ENCODE measurements around the gene TM9SF3. TPM values are rescaled to one million over a fixed set of nuclear protein-coding genes. Genes with fewer than 3 reads are reported as not detected.
"Not testable (repeated sequence)": the region's sequence is repeated elsewhere in the genome, so short reads cannot be mapped to it uniquely, and the experiment has no call there.

Gene TM9SF3
- total and polyA plus RNA-seq, 3 experiments from 2014 or later = 89.7 to 103 (median 95.8) TPM

GRCh38 chr10:96560489-96560888 lies 26.3 kb downstream of the TM9SF3 start:
- H3K9me3 Mint-ChIP-seq = no peaks in the 10 kb centered on the region
- CTCF ChIA-PET = no interaction called here
- H3K4me1 Mint-ChIP-seq = peaks cover 5 to 10% (median 8%) of the 10 kb centered on the region in 3 donors
- H3K4me1 ChIP-seq (ENCODE audit: insufficient read depth, low read length) = no peaks in the 10 kb centered on the region
- no peaks in the 10 kb centered on the region for H3K9me3 ChIP-seq (ENCODE audit: low read length)
- no peaks in the 10 kb centered on the region for H3K27me3 Mint-ChIP-seq
- DNase-seq = no peak
- H3K27ac Mint-ChIP-seq = no peak overlapping the region
- H3K4me3 Mint-ChIP-seq = no peak overlapping the region
- H3K27ac ChIP-seq (ENCODE audit: low read depth, low read length) = no peak overlapping the region
- H3K4me3 ChIP-seq (ENCODE audit: low read length) = no peak overlapping the region
- H3K36me3 Mint-ChIP-seq = peaks cover 0 to 61% (median 18%) of the 10 kb centered on the region in 3 donors
- POLR2A ChIA-PET = no interaction called here
- peaks cover 33% of the 10 kb centered on the region for H3K36me3 ChIP-seq (ENCODE audit: insufficient read depth, low read length)
- H3K27me3 ChIP-seq (ENCODE audit: insufficient read depth, low read length, poor library complexity, severe bottlenecking) = no peaks in the 10 kb centered on the region

GRCh38 chr10:96556003-96556402 lies 30.8 kb downstream of the TM9SF3 start:
- Mint-ChIP-seq H3K4me3 (no peak overlapping the region), H3K9me3 (no peaks in the 10 kb centered on the region), H3K27ac (no peak overlapping the region), H3K27me3 (no peaks in the 10 kb centered on the region), H3K4me1 (peaks cover 3 to 6% (median 4%) of the 10 kb centered on the region in 3 donors), H3K36me3 (peaks cover 4 to 40% (median 13%) of the 10 kb centered on the region in 3 donors)
- H3K27me3 ChIP-seq (ENCODE audit: insufficient read depth, low read length, poor library complexity, severe bottlenecking) = no peaks in the 10 kb centered on the region
- DNase-seq = no peak
- H3K4me1 ChIP-seq (ENCODE audit: insufficient read depth, low read length) = no peaks in the 10 kb centered on the region
- ChIA-PET CTCF (no interaction called here), POLR2A (no interaction called here)
- H3K9me3 ChIP-seq (ENCODE audit: low read length) = no peaks in the 10 kb centered on the region
- peaks cover 28% of the 10 kb centered on the region for H3K36me3 ChIP-seq (ENCODE audit: insufficient read depth, low read length)
- no peak overlapping the region for H3K4me3 ChIP-seq (ENCODE audit: low read length)
- H3K27ac ChIP-seq (ENCODE audit: low read depth, low read length) = no peak overlapping the region

- no peaks in the 10 kb centered on the region for H3K27me3 ChIP-seq (ENCODE audit: insufficient read depth, low read length, poor library complexity, severe bottlenecking)
- ChIA-PET POLR2A (no interaction called here), CTCF (no interaction called here)
- Mint-ChIP-seq H3K4me3 (no peak overlapping the region), H3K4me1 (peaks cover 3 to 6% (median 4%) of the 10 kb centered on the region in 3 donors), H3K36me3 (peaks cover 4 to 40% (median 11%) of the 10 kb centered on the region in 3 donors), H3K9me3 (no peaks in the 10 kb centered on the region), H3K27ac (no peak overlapping the region), H3K27me3 (no peaks in the 10 kb centered on the region)
- peaks cover 29% of the 10 kb centered on the region for H3K36me3 ChIP-seq (ENCODE audit: insufficient read depth, low read length)
- DNase-seq = no peak
- H3K4me1 ChIP-seq (ENCODE audit: insufficient read depth, low read length) = no peaks in the 10 kb centered on the region
- no peak overlapping the region for H3K27ac ChIP-seq (ENCODE audit: low read depth, low read length)
- no peaks in the 10 kb centered on the region for H3K9me3 ChIP-seq (ENCODE audit: low read length)
- H3K4me3 ChIP-seq (ENCODE audit: low read length) = no peak overlapping the region
Observed at GRCh38 chr10:96555330-96555729, 31.5 kb downstream of the TM9SF3 start.

GRCh38 chr10:96548589-96548988 lies 38.2 kb downstream of the TM9SF3 start:
- ChIA-PET CTCF (no interaction called here), POLR2A (no interaction called here)
- Mint-ChIP-seq H3K27me3 (no peaks in the 10 kb centered on the region), H3K4me1 (peaks cover 11 to 26% (median 24%) of the 10 kb centered on the region in 3 donors), H3K9me3 (no peaks in the 10 kb centered on the region), H3K36me3 (peaks cover 17 to 75% (median 24%) of the 10 kb centered on the region in 3 donors), H3K27ac (peak overlapping the region in 1 of 8 donors; percentile 5), H3K4me3 (peak overlapping the region in 1 of 7 donors; percentile 41)
- no peak overlapping the region for H3K4me3 ChIP-seq (ENCODE audit: low read length)
- H3K4me1 ChIP-seq (ENCODE audit: insufficient read depth, low read length) = no peaks in the 10 kb centered on the region
- H3K9me3 ChIP-seq (ENCODE audit: low read length) = no peaks in the 10 kb centered on the region
- no peak for DNase-seq
- H3K27ac ChIP-seq (ENCODE audit: low read depth, low read length) = no peak overlapping the region
- no peaks in the 10 kb centered on the region for H3K27me3 ChIP-seq (ENCODE audit: insufficient read depth, low read length, poor library complexity, severe bottlenecking)
- peaks cover 17% of the 10 kb centered on the region for H3K36me3 ChIP-seq (ENCODE audit: insufficient read depth, low read length)

- Mint-ChIP-seq H3K4me1 (peaks cover 12 to 29% (median 27%) of the 10 kb centered on the region in 3 donors), H3K27ac (peak overlapping the region in 2 of 8 donors; percentile 36 to 66), H3K36me3 (peaks cover 22 to 75% (median 27%) of the 10 kb centered on the region in 3 donors)
- H3K4me3 Mint-ChIP-seq; H3K27ac ChIP-seq (ENCODE audit: low read depth, low read length); H3K27me3 Mint-ChIP-seq; H3K9me3 Mint-ChIP-seq; POLR2A ChIA-PET; DNase-seq; CTCF ChIA-PET; H3K4me3 ChIP-seq (ENCODE audit: low read length); H3K27me3 ChIP-seq (ENCODE audit: insufficient read depth, low read length, poor library complexity, severe bottlenecking); H3K4me1 ChIP-seq (ENCODE audit: insufficient read depth, low read length); H3K9me3 ChIP-seq (ENCODE audit: low read length): not testable (repeated sequence)
- H3K36me3 ChIP-seq (ENCODE audit: insufficient read depth, low read length) = peaks cover 17% of the 10 kb centered on the region
Observed at GRCh38 chr10:96545558-96545957, 41.3 kb downstream of the TM9SF3 start.

GRCh38 chr10:96541921-96542320 lies 44.9 kb downstream of the TM9SF3 start:
- ChIA-PET CTCF (no interaction called here), POLR2A (no interaction called here)
- Histone ChIP-seq H3K27ac (ENCODE audit: low read depth, low read length) (no peak overlapping the region), H3K4me1 (ENCODE audit: insufficient read depth, low read length) (no peaks in the 10 kb centered on the region), H3K36me3 (ENCODE audit: insufficient read depth, low read length) (peaks cover 1% of the 10 kb centered on the region), H3K27me3 (ENCODE audit: insufficient read depth, low read length, poor library complexity, severe bottlenecking) (no peaks in the 10 kb centered on the region), H3K9me3 (ENCODE audit: low read length) (no peaks in the 10 kb centered on the region), H3K4me3 (ENCODE audit: low read length) (no peak overlapping the region)
- Mint-ChIP-seq H3K27ac (peak overlapping the region in 1 of 8 donors; percentile 9), H3K27me3 (no peaks in the 10 kb centered on the region), H3K36me3 (peaks cover 28 to 78% (median 30%) of the 10 kb centered on the region in 3 donors), H3K4me3 (no peak overlapping the region), H3K9me3 (no peaks in the 10 kb centered on the region), H3K4me1 (peaks cover 19 to 51% (median 50%) of the 10 kb centered on the region in 3 donors)
- DNase-seq = no peak

- H3K27me3 Mint-ChIP-seq = peaks cover 0 to 2% of the 10 kb centered on the region in 2 donors
Observed at GRCh38 chr10:96540240-96540639, 46.6 kb downstream of the TM9SF3 start.

GRCh38 chr10:96538683-96539082 lies 48.1 kb downstream of the TM9SF3 start:
- Histone ChIP-seq H3K9me3 (ENCODE audit: low read length) (no peaks in the 10 kb centered on the region), H3K27me3 (ENCODE audit: insufficient read depth, low read length, poor library complexity, severe bottlenecking) (no peaks in the 10 kb centered on the region), H3K4me1 (ENCODE audit: insufficient read depth, low read length) (no peaks in the 10 kb centered on the region), H3K27ac (ENCODE audit: low read depth, low read length) (no peak overlapping the region), H3K4me3 (ENCODE audit: low read length) (no peak overlapping the region), H3K36me3 (ENCODE audit: insufficient read depth, low read length) (no peaks in the 10 kb centered on the region)
- ChIA-PET CTCF (no interaction called here), POLR2A (no interaction called here)
- Mint-ChIP-seq H3K4me3 (no peak overlapping the region), H3K9me3 (no peaks in the 10 kb centered on the region), H3K27ac (peak overlapping the region in 1 of 8 donors; percentile 66), H3K36me3 (peaks cover 17 to 71% (median 20%) of the 10 kb centered on the region in 3 donors), H3K4me1 (peaks cover 24 to 55% (median 54%) of the 10 kb centered on the region in 3 donors), H3K27me3 (peaks cover 0 to 2% of the 10 kb centered on the region in 2 donors)
- DNase-seq = no peak

More at GRCh38 chr10:96540240-96540639, 46.6 kb downstream of the TM9SF3 start:
- POLR2A ChIA-PET = interaction anchor here (0.6 kb wide), 1 partner anchor 397 kb away, joined by 3 read pairs; no protein-coding TSS in a partner anchor
- Histone ChIP-seq H3K4me3 (ENCODE audit: low read length) (no peak overlapping the region), H3K36me3 (ENCODE audit: insufficient read depth, low read length) (no peaks in the 10 kb centered on the region), H3K4me1 (ENCODE audit: insufficient read depth, low read length) (no peaks in the 10 kb centered on the region), H3K9me3 (ENCODE audit: low read length) (no peaks in the 10 kb centered on the region), H3K27me3 (ENCODE audit: insufficient read depth, low read length, poor library complexity, severe bottlenecking) (no peaks in the 10 kb centered on the region), H3K27ac (ENCODE audit: low read depth, low read length) (no peak overlapping the region)
- Mint-ChIP-seq H3K4me3 (no peak overlapping the region), H3K9me3 (no peaks in the 10 kb centered on the region), H3K27ac (peak overlapping the region in 2 of 8 donors; percentile 5 to 56), H3K4me1 (peaks cover 24 to 57% (median 55%) of the 10 kb centered on the region in 3 donors), H3K36me3 (peaks cover 18 to 71% (median 22%) of the 10 kb centered on the region in 3 donors)
- CTCF ChIA-PET = no interaction called here
- DNase-seq = no peak

All from CD8-positive, alpha-beta memory T cell (primary cell).